T-helper 17 cell (primary cell): Measurements from ENCODE around the gene RBBP5. TPM values are rescaled to one million over a fixed set of nuclear protein-coding genes. Genes with fewer than 3 reads are reported as not detected.
"Not testable (repeated sequence)": the region's sequence is repeated elsewhere in the genome, so short reads cannot be mapped to it uniquely, and the experiment has no call there.

Experiments
- ATAC-seq: fragments of 150-1000 bp; cut with Tn5 transposase; 2 replicates; pipeline ENCODE4 v1.10.0; 2021; ENCODE audit warnings: mild to moderate bottlenecking, moderate library complexity
- DNase-seq, 3 donors: peaks; one replicate each; pipeline versions ENCODE4 v3.0.0 to v3.0.0-alpha.2; 2020 to 2021
- H3K9me3 ChIP-seq: one replicate; pipeline ENCODE4 v1.7.0; 2013; ENCODE audit warnings: low read length, mild to moderate bottlenecking; ENCODE audit not compliant: control insufficient read depth, poor library complexity, severe bottlenecking
- H3K27ac Mint-ChIP-seq: one replicate; pipeline ENCODE4 v1.8.0; 2022; ENCODE audit warnings: mild to moderate bottlenecking, moderate library complexity, mixed read lengths
- H3K27me3 Mint-ChIP-seq: one replicate; pipeline ENCODE4 v1.8.0; 2022; ENCODE audit warnings: mixed read lengths
- H3K36me3 Mint-ChIP-seq: one replicate; pipeline ENCODE4 v1.8.0; 2022; ENCODE audit warnings: low read depth, mixed read lengths
- H3K4me1 Mint-ChIP-seq: one replicate; pipeline ENCODE4 v1.8.0; 2022; ENCODE audit warnings: mild to moderate bottlenecking, mixed read lengths
- H3K4me3 Mint-ChIP-seq: one replicate; pipeline ENCODE4 v1.8.0; 2022; ENCODE audit warnings: mild to moderate bottlenecking, moderate library complexity, mixed read lengths
- total RNA-seq, 4 donors: library from RNA in 2 of 4; stranded (reverse) in 2 of 4; gene quantifications; one replicate each; pipeline ENCODE4 v1.2.3 and lab custom pipeline; 2022 to 2026

Gene RBBP5
- total RNA-seq (10 to 100 TPM; 13.3 to 15.3 TPM), total RNA-seq (lab: John Stamatoyannopoulos, UW) (43.2 to 59.7 reads per million in 2 donors)

- Mint-ChIP-seq H3K27ac (peak within 1 kb of the TSS; percentile 100), H3K36me3 (peaks cover 13% of the 10 kb centered on the region), H3K27me3 (no peaks in the 10 kb centered on the region), H3K4me3 (peak within 1 kb of the TSS; percentile 100), H3K4me1 (peaks cover 36% of the 10 kb centered on the region)
- H3K9me3 ChIP-seq, result no peaks in the 10 kb centered on the region
- ATAC-seq (peak; percentile 95), DNase-seq (peak; percentile 77 to 96 (median 87))
Observed at GRCh38 chr1:205121660-205122488, at the start of gene RBBP5. RBBP5 (minus strand) TSS chr1:205121978; CDS start chr1:205121873, 105 bp downstream.

- Mint-ChIP-seq H3K27ac (peak overlapping the region; percentile 82), H3K27me3 (no peaks in the 10 kb centered on the region), H3K4me1 (peaks cover 15% of the 10 kb centered on the region), H3K36me3 (peaks cover 11% of the 10 kb centered on the region), H3K4me3 (peak overlapping the region; percentile 71)
- ATAC-seq (peak; percentile 50), DNase-seq (no peak)
- H3K9me3 ChIP-seq, result no peaks in the 10 kb centered on the region
Observed at GRCh38 chr1:205171369-205171768, 49.6 kb upstream of the RBBP5 start.

- peaks cover 13% of the 10 kb centered on the region for H3K4me1 Mint-ChIP-seq
Observed at GRCh38 chr1:205170532-205171269, 48.9 kb upstream of the RBBP5 start.

GRCh38 chr1:205169248-205169647 lies 47.5 kb upstream of the RBBP5 start:
- DNase-seq (no peak), ATAC-seq (no peak)
- Mint-ChIP-seq H3K27ac (peak overlapping the region; percentile 82), H3K27me3 (no peaks in the 10 kb centered on the region), H3K4me1 (peaks cover 16% of the 10 kb centered on the region), H3K36me3 (peaks cover 11% of the 10 kb centered on the region), H3K4me3 (no peak overlapping the region)
- no peaks in the 10 kb centered on the region for H3K9me3 ChIP-seq

More at GRCh38 chr1:205170532-205171269, 48.9 kb upstream of the RBBP5 start:
- H3K9me3 ChIP-seq, result no peaks in the 10 kb centered on the region
- Mint-ChIP-seq H3K36me3 (peaks cover 11% of the 10 kb centered on the region), H3K4me3 (peak overlapping the region; percentile 15), H3K27me3 (no peaks in the 10 kb centered on the region), H3K27ac (peak overlapping the region; percentile 82)
- DNase-seq (no peak), ATAC-seq (no peak)

GRCh38 chr1:205168291-205168690 lies 46.5 kb upstream of the RBBP5 start:
- ATAC-seq (no peak), DNase-seq (no peak)
- H3K36me3 Mint-ChIP-seq, result peaks cover 11% of the 10 kb centered on the region
- no peak overlapping the region for H3K27ac Mint-ChIP-seq
- no peaks in the 10 kb centered on the region for H3K9me3 ChIP-seq
- peaks cover 16% of the 10 kb centered on the region for H3K4me1 Mint-ChIP-seq
- H3K27me3 Mint-ChIP-seq, result no peaks in the 10 kb centered on the region
- no peak overlapping the region for H3K4me3 Mint-ChIP-seq

- Mint-ChIP-seq H3K27me3 (no peaks in the 10 kb centered on the region), H3K36me3 (peaks cover 19% of the 10 kb centered on the region), H3K27ac (peak overlapping the region; percentile 32), H3K4me3 (no peak overlapping the region), H3K4me1 (peaks cover 9% of the 10 kb centered on the region)
- H3K9me3 ChIP-seq, result no peaks in the 10 kb centered on the region
- ATAC-seq, result no peak
- DNase-seq, result no peak
Observed at GRCh38 chr1:205162301-205162700, 40.5 kb upstream of the RBBP5 start.

- H3K9me3 ChIP-seq, result no peaks in the 10 kb centered on the region
- H3K27me3 Mint-ChIP-seq, result no peaks in the 10 kb centered on the region
- H3K36me3 Mint-ChIP-seq, result peaks cover 25% of the 10 kb centered on the region
- H3K27ac Mint-ChIP-seq, result no peak overlapping the region
- H3K4me3 Mint-ChIP-seq, result no peak overlapping the region
- ATAC-seq, result no peak
- H3K4me1 Mint-ChIP-seq, result peaks cover 7% of the 10 kb centered on the region
- DNase-seq, result no peak
Observed at GRCh38 chr1:205161076-205161475, 39.3 kb upstream of the RBBP5 start.

- H3K4me3 Mint-ChIP-seq, result no peak overlapping the region
- H3K27me3 Mint-ChIP-seq, result no peaks in the 10 kb centered on the region
- no peak overlapping the region for H3K27ac Mint-ChIP-seq
- DNase-seq, result no peak
- H3K9me3 ChIP-seq, result no peaks in the 10 kb centered on the region
- peaks cover 30% of the 10 kb centered on the region for H3K36me3 Mint-ChIP-seq
- H3K4me1 Mint-ChIP-seq, result peaks cover 3% of the 10 kb centered on the region
- ATAC-seq, result no peak
Observed at GRCh38 chr1:205158048-205158616, 36.4 kb upstream of the RBBP5 start.

GRCh38 chr1:205155665-205156377 lies 34.0 kb upstream of the RBBP5 start:
- not testable (repeated sequence) for H3K4me3 Mint-ChIP-seq, H3K27ac Mint-ChIP-seq, H3K9me3 ChIP-seq, ATAC-seq, H3K27me3 Mint-ChIP-seq, DNase-seq, H3K4me1 Mint-ChIP-seq
- H3K36me3 Mint-ChIP-seq, result peaks cover 25% of the 10 kb centered on the region

- DNase-seq (no peak), ATAC-seq (no peak)
- Mint-ChIP-seq H3K4me1 (peaks cover 5% of the 10 kb centered on the region), H3K4me3 (no peak overlapping the region), H3K36me3 (peaks cover 29% of the 10 kb centered on the region), H3K27ac (no peak overlapping the region), H3K27me3 (no peaks in the 10 kb centered on the region)
- no peaks in the 10 kb centered on the region for H3K9me3 ChIP-seq
Observed at GRCh38 chr1:205152505-205152904, 30.7 kb upstream of the RBBP5 start.

- no peak for ATAC-seq
- no peak for DNase-seq
- peaks cover 18% of the 10 kb centered on the region for H3K36me3 Mint-ChIP-seq
- H3K4me1 Mint-ChIP-seq, result peaks cover 5% of the 10 kb centered on the region
- no peaks in the 10 kb centered on the region for H3K27me3 Mint-ChIP-seq
- no peaks in the 10 kb centered on the region for H3K9me3 ChIP-seq
- H3K4me3 Mint-ChIP-seq, result no peak overlapping the region
- no peak overlapping the region for H3K27ac Mint-ChIP-seq
Observed at GRCh38 chr1:205150651-205151428, 29.1 kb upstream of the RBBP5 start.

- peaks cover 14% of the 10 kb centered on the region for H3K36me3 Mint-ChIP-seq
- no peaks in the 10 kb centered on the region for H3K9me3 ChIP-seq
- no peak for DNase-seq
- ATAC-seq, result no peak
- H3K4me3 Mint-ChIP-seq, result no peak overlapping the region
- H3K27me3 Mint-ChIP-seq, result no peaks in the 10 kb centered on the region
- H3K27ac Mint-ChIP-seq, result no peak overlapping the region
- peaks cover 5% of the 10 kb centered on the region for H3K4me1 Mint-ChIP-seq
Observed at GRCh38 chr1:205147191-205147835, 25.5 kb upstream of the RBBP5 start.
